ENCODE measurements around the gene FILIP1L. TPM values are rescaled to one million over a fixed set of nuclear protein-coding genes. Genes with fewer than 3 reads are reported as not detected.
A peak's percentile ranks its signal among the peaks of the same experiment; 100 is the strongest.

The FILIP1L gene
- total RNA-seq, 4 donors from 2014 or later: 87.1 to 115 (median 99.6) TPM

DNA sequence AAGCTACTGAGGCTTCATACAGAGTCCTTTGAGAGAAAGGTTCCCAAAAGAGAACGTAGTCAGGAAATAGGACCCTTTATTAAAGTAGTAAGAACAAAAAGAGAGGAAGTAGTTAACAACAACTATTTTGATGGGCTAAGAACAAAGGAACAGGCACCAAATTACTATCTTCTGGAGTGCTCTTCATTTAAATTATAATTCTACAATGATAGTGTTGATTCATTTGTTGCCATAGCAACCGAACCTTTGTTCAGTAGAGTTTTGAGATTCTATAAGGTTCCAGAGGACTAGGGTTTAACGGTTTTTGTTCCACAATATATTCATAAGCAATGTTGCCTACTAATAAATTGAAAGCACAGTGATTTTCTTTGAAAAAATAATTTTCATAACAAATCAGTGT lies 217.8 kb downstream of the FILIP1L start:
- intact Hi-C loops (cut with DNase I; ENCODE audit: low total_unique reads) (no loop called here), in situ Hi-C loops (cut with MboI; ENCODE audit: low sequenced_read_pairs in 4 of 4) (no loop called here)
- Histone ChIP-seq H3K4me3 (no peak overlapping the region), H3K27me3 (no peaks in the 10 kb centered on the region), H3K27ac (peak overlapping the region in 1 of 4 donors; percentile 33), H3K9me3 (no peaks in the 10 kb centered on the region), H3K4me1 (peaks cover 8 to 18% of the 10 kb centered on the region in 2 donors), H3K36me3 (no peaks in the 10 kb centered on the region)
- TF ChIP-seq, protein P1, sequence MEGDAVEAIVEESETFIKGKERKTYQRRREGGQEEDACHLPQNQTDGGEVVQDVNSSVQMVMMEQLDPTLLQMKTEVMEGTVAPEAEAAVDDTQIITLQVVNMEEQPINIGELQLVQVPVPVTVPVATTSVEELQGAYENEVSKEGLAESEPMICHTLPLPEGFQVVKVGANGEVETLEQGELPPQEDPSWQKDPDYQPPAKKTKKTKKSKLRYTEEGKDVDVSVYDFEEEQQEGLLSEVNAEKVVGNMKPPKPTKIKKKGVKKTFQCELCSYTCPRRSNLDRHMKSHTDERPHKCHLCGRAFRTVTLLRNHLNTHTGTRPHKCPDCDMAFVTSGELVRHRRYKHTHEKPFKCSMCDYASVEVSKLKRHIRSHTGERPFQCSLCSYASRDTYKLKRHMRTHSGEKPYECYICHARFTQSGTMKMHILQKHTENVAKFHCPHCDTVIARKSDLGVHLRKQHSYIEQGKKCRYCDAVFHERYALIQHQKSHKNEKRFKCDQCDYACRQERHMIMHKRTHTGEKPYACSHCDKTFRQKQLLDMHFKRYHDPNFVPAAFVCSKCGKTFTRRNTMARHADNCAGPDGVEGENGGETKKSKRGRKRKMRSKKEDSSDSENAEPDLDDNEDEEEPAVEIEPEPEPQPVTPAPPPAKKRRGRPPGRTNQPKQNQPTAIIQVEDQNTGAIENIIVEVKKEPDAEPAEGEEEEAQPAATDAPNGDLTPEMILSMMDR (IDR thresholded peaks at IDR 0.05 in 4 of 5, conservative IDR thresholded peaks at IDR 0.05 in 1 of 5): no peak
- no peak for TF ChIP-seq POLR2A (IDR thresholded peaks at IDR 0.05)
- DNase-seq: no peak
- ATAC-seq: no peak

DNA sequence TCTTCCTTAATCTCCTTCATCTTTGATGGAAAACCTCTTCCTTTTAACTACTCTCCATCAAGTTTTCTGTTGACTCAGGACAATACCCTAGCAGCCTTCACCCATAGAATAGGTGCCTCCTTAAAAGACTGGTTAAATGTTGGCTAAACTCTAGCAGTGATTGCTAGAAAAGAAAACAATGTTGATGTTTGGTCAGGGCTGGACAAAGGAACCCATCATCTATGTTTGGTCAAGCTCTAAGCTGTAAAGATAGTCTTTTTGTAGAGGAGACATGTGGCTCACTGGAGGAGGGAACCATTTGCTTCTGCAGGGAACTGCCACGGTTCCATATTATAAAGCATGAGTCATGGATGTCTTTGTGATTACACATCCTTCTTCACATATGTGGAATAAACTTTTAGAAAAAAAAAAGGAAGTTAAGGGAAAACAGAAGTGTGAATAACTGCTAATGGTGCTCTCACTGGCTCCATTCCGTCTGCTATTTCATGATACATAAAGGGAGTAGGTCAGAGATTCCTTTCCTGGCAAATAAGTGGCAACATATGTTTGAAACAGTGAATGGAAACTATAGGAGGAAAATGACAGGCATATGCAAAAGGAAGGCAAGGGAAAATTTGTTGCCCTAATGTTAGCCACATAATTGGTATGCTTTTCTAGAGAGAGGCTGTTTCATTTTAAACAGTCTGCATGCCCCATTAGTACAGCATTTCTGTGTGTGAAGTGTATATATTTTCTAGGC lies 218.4 kb downstream of the FILIP1L start:
- TF ChIP-seq, protein P1 (IDR thresholded peaks at IDR 0.05 in 4 of 5, conservative IDR thresholded peaks at IDR 0.05 in 1 of 5): no peak
- no peak for TF ChIP-seq POLR2A (IDR thresholded peaks at IDR 0.05)
- Histone ChIP-seq H3K36me3 (no peaks in the 10 kb centered on the region), H3K4me1 (peaks cover 8 to 12% of the 10 kb centered on the region in 2 donors), H3K4me3 (no peak overlapping the region), H3K9me3 (no peaks in the 10 kb centered on the region), H3K27me3 (no peaks in the 10 kb centered on the region), H3K27ac (peak overlapping the region in 3 of 4 donors; percentile 28 to 35 (median 33))
- in situ Hi-C loops (cut with MboI; ENCODE audit: low sequenced_read_pairs in 4 of 4) (no loop called here), intact Hi-C loops (cut with DNase I; ENCODE audit: low total_unique reads) (no loop called here)
- DNase-seq (no peak), ATAC-seq (no peak)

DNA sequence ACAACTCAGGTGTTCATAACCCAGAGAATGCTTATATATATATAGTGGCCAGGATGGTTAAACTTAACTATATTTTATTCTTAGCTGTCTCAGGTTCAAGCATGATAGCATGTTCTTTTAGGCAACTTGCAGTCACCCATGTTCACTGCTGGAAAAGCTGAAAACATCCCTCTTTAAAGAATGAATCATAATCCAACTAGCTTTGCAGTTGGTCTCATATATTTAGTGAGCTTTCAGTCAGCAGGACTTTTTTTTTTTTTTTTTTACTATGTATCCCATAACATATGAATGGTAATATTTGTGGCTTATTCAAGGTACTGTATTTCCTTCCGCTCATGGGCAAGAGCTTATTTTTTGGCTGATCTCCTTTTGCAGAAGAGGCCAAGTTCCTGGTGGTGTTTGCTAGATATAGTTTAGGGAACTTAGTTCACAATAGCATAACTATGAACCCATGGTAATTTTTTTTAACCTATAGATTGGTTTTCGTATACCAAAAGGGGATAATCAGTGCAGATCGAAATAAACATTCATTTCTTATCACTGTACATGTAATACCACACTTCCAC lies 219.1 kb downstream of the FILIP1L start:
- in situ Hi-C loops (cut with MboI; ENCODE audit: low sequenced_read_pairs in 4 of 4) (no loop called here), intact Hi-C loops (cut with DNase I; ENCODE audit: low total_unique reads) (no loop called here)
- ATAC-seq: no peak
- H3K27ac ChIP-seq: peak overlapping the region in 3 of 4 donors; percentile 28 to 42 (median 33)
- H3K4me3 ChIP-seq: no peak overlapping the region
- no peak for DNase-seq
- no peaks in the 10 kb centered on the region for H3K36me3 ChIP-seq
- H3K9me3 ChIP-seq: no peaks in the 10 kb centered on the region
- H3K27me3 ChIP-seq: no peaks in the 10 kb centered on the region
- peaks cover 8% of the 10 kb centered on the region in 2 donors for H3K4me1 ChIP-seq
- TF ChIP-seq, protein P1 (IDR thresholded peaks at IDR 0.05 in 4 of 5, conservative IDR thresholded peaks at IDR 0.05 in 1 of 5): no peak
- TF ChIP-seq POLR2A (IDR thresholded peaks at IDR 0.05): no peak

DNA sequence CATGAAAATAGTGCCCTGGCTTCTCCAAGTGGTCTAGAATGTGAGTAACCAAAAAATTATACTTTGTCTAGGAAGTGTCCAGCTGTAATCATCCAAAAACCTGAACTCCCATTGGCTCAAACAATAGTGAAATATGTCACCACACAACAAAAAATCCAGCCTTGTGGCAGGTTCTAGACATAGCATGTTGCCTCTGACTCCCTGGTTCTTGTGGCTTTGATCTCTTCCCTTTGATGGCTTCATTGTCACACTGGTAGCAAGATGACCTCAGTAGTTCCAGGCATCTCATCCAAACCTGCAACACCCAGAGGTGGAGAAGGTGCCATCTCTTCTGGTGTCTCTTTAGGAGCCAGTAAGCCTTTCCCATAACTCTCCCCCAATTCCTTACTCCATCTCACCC lies 222.0 kb downstream of the FILIP1L start:
- Histone ChIP-seq H3K27me3 (no peaks in the 10 kb centered on the region), H3K4me3 (no peak overlapping the region), H3K36me3 (no peaks in the 10 kb centered on the region), H3K4me1 (peaks cover 8% of the 10 kb centered on the region in 2 donors), H3K27ac (no peak overlapping the region), H3K9me3 (no peaks in the 10 kb centered on the region)
- no peak for DNase-seq
- in situ Hi-C loops (cut with MboI; ENCODE audit: low sequenced_read_pairs in 4 of 4): no loop called here
- TF ChIP-seq POLR2A (IDR thresholded peaks at IDR 0.05): no peak
- TF ChIP-seq, protein P1 (IDR thresholded peaks at IDR 0.05 in 4 of 5, conservative IDR thresholded peaks at IDR 0.05 in 1 of 5): no peak
- intact Hi-C loops (cut with DNase I; ENCODE audit: low total_unique reads): no loop called here
- ATAC-seq: no peak
